Mucosa of gallbladder (tissue), 1 donor: ENCODE measurements around the gene GLYATL2. TPM values are rescaled to one million over a fixed set of nuclear protein-coding genes. Genes with fewer than 3 reads are reported as not detected.
A peak's percentile ranks its signal among the peaks of the same experiment; 100 is the strongest.

ENCODE experiments used
- DNase-seq: peaks from one replicate; pipeline ENCODE4 v3.0.0-alpha.2; 2020; ENCODE audit warnings: low spot score
- total RNA-seq: library from RNA; stranded (reverse); gene quantifications from one replicate; pipeline ENCODE4 v1.2.1, GENCODE V29; 2021
- donor health status: DM: no; HTN: no; CAD: no.

The GLYATL2 gene
- total RNA-seq, 1 donor from 2014 or later = 19.0 TPM

GRCh38 chr11:58801302-58801701, 43.2 kb downstream of the GLYATL2 start:
- DNase-seq = no peak

GRCh38 chr11:58796333-58796732, 48.2 kb downstream of the GLYATL2 start:
- DNase-seq = peak; percentile 70

- no peak for DNase-seq
Measured at GRCh38 chr11:58788355-58789023, 56.0 kb downstream of the GLYATL2 start.

GRCh38 chr11:58787903-58788302, 56.6 kb downstream of the GLYATL2 start:
- no peak for DNase-seq

GRCh38 chr11:58786693-58787092, 57.8 kb downstream of the GLYATL2 start:
- DNase-seq = no peak

- no peak for DNase-seq
Measured at GRCh38 chr11:58784995-58785394, 59.5 kb downstream of the GLYATL2 start.

Other genes with a start within 250 kb of the GLYATL2 start
- gene CNTF, start 222.0 kb downstream of the GLYATL2 start, total RNA-seq = 0.60 TPM
- 0.49 TPM for gene GLYAT, start 112.8 kb downstream of the GLYATL2 start, total RNA-seq
- gene GLYATL1, start 94.8 kb upstream of the GLYATL2 start, total RNA-seq = 3.6 TPM
- gene GLYATL1B, start 241.6 kb upstream of the GLYATL2 start, total RNA-seq = not detected